Prostate gland (tissue), 2 donors: ENCODE data around the gene PITPNC1.

Source experiments
- POLR2A ChIP-seq: fragments of 450-650 bp; IDR thresholded peaks from one replicate; pipeline ENCODE4 v1.6.1; 2016; ENCODE audit warnings: antibody characterized with exemption, mild to moderate bottlenecking
- TF ChIP-seq, protein P1 (sequence below), 4 experiments: fragments of 200-600 bp in 2 of 4; fragments of 450-650 bp in 2 of 4; sonication (generic) in 2 of 4; IDR thresholded peaks; 1 replicate in 3 of 4; 2 replicates in 1 of 4; pipeline ENCODE4 v1.5.1; 2016 to 2019; ENCODE audit warnings: antibody characterized with exemption in 4 of 4, mild to moderate bottlenecking in 2 of 4, moderate library complexity in 2 of 4

DNA sequence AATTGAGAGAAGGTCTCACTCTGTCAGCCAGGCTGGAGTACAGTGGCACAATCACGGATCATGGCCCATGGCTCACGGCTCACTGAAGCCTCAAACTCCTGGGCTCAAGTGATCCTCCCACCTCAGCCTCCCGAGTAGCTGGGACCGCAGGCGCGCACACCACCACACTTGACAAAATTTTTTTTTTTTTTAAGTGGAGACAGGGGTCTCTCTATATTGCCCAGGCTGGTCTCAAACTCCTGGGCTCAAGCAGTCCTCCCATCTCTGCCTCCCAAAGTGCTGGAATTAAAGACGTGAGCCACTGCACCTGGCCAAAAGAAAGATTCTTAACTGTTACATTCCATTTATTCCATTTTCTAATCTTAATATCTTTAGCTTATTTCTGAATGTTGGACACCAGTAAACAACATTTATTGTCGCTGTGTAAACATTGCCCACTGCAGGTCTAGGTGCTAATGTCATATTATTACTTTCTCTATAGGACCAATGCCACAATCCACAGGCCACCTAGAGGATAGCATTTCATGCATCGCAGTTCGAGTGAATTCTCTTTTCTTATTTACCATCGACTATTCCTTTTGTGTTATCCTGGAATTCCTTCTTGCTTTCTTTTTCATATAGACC is 123.7 kb downstream of the PITPNC1 start:
- no peak for TF ChIP-seq POLR2A
- TF ChIP-seq, protein P1, sequence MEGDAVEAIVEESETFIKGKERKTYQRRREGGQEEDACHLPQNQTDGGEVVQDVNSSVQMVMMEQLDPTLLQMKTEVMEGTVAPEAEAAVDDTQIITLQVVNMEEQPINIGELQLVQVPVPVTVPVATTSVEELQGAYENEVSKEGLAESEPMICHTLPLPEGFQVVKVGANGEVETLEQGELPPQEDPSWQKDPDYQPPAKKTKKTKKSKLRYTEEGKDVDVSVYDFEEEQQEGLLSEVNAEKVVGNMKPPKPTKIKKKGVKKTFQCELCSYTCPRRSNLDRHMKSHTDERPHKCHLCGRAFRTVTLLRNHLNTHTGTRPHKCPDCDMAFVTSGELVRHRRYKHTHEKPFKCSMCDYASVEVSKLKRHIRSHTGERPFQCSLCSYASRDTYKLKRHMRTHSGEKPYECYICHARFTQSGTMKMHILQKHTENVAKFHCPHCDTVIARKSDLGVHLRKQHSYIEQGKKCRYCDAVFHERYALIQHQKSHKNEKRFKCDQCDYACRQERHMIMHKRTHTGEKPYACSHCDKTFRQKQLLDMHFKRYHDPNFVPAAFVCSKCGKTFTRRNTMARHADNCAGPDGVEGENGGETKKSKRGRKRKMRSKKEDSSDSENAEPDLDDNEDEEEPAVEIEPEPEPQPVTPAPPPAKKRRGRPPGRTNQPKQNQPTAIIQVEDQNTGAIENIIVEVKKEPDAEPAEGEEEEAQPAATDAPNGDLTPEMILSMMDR (IDR thresholded peaks at IDR 0.05) = no peak
